GM18499 (cell line): ENCODE data around the gene SRGAP2C.
"Not testable (repeated sequence)": the region's sequence is repeated elsewhere in the genome, so short reads cannot be mapped to it uniquely, and the experiment has no call there.

ENCODE experiments used
- ATAC-seq: cut with Tn5 transposase; IDR thresholded peaks from one replicate; pipeline ENCODE4 v1.9.1; 2021; ENCODE audit warnings: moderate number of reproducible peaks; ENCODE audit not compliant: insufficient read depth, unreplicated experiment

Gene SRGAP2C

GRCh38 chr1:121362234-121362883 is 177.6 kb downstream of the SRGAP2C start:
- ATAC-seq: not testable (repeated sequence)

- ATAC-seq: not testable (repeated sequence)
These were observed 180.5 kb downstream of the SRGAP2C start for GRCh38 chr1:121365316-121365715.

DNA sequence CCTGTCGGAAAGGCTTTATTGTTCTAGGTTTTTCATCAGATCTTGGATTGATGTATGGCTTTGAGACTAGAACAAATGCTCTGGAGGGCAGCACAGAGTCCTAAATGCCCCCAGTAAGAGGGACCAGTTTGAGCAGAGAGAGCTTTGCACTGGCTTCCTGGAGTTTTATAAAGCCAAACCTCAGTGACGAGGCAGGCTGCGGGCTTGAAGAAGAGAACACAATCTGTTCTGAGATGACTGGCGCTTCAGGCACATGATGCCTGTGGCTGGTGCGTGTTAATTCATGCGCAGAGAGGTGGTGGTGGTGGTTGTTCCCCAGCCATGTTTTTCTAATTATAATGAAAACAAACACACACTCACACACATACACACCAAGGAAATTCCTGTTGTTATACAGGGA is 180.9 kb downstream of the SRGAP2C start:
- ATAC-seq: not testable (repeated sequence)

GRCh38 chr1:121366171-121366570 is 181.4 kb downstream of the SRGAP2C start:
- ATAC-seq: not testable (repeated sequence)

DNA sequence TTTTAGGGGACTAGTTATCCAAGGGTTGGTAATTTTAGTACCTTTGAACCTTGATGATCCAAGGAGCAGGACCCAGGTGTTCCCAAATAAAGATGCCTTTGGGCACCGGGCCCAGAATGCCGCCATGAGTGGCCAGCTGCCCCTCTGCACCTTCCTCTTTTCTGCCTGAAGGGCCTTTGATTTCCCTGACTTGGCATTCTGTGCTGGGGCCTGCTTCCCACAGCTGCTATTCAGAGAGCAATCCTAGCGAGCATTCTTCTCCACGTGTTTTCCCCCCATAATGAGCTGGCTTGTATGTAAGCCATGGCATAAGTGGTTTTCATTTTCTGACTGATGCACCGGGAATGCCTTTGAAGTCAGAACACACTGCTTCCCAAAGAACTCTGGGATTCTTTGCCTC is 184.1 kb downstream of the SRGAP2C start:
- ATAC-seq: not testable (repeated sequence)

GRCh38 chr1:121369959-121370358 is 185.2 kb downstream of the SRGAP2C start:
- not testable (repeated sequence) for ATAC-seq

DNA sequence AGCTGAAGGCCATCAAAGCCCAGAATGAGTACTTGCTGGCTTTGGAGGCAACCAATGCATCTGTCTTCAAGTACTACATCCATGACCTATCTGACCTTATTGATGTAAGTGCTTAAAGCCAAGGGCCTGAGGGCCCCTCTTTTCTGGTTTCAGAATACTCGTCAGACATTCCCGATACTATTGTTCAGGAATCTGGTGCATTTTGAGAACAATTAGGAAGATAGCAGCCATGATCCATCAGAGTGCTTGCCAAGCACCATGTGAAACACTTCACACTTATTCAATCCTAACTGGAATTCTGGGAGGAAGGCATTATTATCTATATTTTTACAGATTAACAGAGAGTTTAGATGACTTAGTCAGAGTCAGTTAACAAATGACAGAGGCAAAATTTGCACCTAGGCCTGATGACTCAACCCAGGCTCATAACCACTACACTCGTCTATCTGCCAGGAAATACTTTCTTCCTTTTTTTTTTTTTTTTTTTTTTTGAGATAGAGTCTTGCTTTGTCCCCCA is 190.1 kb downstream of the SRGAP2C start:
- not testable (repeated sequence) for ATAC-seq

DNA sequence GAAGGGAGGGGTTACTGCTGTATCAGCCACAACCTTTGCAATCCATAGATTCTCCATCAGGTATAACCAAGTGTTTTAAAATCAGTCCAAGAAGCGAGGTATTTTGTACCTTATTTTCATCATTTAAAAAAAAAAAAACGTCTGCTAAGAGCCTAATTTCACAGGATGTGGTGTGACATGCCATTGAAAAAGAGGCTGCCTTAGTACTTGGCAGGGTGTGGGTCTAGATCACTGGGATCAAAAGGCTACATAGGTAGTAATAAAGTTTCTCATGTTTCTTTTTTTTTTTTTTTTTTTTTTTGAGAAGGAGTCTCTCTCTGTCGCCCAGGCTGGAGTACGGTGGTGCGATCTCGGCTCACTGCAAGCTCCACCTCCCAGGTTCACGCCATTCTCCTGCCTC is 192.2 kb downstream of the SRGAP2C start:
- ATAC-seq: not testable (repeated sequence)

- ATAC-seq: not testable (repeated sequence)
These were observed 194.0 kb downstream of the SRGAP2C start for GRCh38 chr1:121378757-121379156.

DNA sequence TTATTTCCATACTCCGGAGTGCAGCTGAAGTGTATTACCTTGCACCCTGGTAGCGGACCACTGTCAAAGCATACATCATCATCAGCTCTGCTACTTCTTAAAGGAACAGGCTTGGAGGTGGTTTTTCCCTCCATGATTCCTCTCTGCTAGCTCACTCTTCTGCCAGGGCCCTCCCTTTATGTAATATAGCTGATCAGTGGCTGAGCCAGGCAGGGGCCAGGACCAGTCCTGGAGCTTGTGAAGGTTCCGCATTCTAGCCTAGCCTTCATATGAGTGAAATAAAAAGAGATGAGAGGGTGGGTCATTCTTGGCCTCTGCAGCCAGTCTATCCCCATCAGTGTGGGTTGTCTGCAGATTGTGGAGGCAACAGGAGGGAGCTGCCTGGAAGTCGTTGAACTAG is 200.0 kb downstream of the SRGAP2C start:
- ATAC-seq: not testable (repeated sequence)

DNA sequence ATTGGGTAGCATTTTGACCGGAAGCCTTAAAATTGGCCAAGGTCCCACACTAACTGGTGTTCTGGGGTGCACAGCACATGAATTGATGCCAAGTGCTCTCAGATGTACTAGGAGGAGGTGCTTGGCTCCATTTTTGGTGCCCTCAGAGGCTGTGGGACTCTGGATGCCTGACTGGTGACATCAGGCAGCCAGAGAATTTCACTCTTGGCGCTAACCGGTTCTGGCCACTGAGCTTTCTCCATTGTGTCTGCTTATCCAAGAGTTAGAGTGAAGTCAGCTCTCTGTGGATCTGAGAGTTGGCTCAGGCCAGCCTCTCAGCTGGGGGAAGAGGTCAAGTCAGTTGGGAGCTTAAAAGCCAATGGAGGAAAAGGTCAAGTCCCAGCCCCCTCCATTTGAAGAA is 200.4 kb downstream of the SRGAP2C start:
- ATAC-seq: not testable (repeated sequence)

- ATAC-seq: not testable (repeated sequence)
These were observed 201.0 kb downstream of the SRGAP2C start for GRCh38 chr1:121385563-121386288.

DNA sequence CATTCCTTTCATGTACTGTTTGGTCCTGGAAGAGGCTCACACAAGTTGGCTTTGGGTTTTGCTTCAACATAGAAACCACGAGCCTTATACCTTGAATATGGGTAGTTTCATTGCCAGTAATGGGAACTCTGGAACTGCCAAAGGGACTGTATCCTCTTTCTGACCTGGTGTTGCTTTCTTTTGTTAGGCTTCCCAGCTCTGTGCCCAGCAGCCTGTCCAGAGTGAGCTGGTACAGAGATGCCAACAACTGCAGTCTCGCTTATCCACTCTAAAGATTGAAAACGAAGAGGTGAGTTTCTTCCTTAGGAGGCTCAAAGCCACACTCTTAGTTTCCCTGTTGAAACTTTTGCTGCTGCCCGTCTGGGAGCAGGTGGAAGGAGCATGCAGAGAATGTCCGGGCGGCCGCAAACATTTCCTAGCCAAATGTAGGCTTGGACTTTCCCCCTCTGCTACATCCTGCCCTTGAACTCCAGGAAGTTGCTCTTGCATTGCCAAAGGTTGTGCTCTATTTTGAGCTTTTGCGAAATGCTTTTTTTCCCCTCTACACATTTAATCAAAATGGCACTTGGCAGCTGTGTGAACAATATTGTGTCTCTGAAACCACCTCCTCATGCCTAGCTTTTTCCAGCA is 201.7 kb downstream of the SRGAP2C start:
- ATAC-seq: not testable (repeated sequence)

GRCh38 chr1:121389895-121390560 is 205.3 kb downstream of the SRGAP2C start:
- not testable (repeated sequence) for ATAC-seq

- not testable (repeated sequence) for ATAC-seq
These were observed 207.4 kb downstream of the SRGAP2C start for GRCh38 chr1:121392130-121392529.

- not testable (repeated sequence) for ATAC-seq
These were observed 211.0 kb downstream of the SRGAP2C start for GRCh38 chr1:121395718-121396201.

GRCh38 chr1:121396335-121397081 is 211.7 kb downstream of the SRGAP2C start:
- ATAC-seq: not testable (repeated sequence)

DNA sequence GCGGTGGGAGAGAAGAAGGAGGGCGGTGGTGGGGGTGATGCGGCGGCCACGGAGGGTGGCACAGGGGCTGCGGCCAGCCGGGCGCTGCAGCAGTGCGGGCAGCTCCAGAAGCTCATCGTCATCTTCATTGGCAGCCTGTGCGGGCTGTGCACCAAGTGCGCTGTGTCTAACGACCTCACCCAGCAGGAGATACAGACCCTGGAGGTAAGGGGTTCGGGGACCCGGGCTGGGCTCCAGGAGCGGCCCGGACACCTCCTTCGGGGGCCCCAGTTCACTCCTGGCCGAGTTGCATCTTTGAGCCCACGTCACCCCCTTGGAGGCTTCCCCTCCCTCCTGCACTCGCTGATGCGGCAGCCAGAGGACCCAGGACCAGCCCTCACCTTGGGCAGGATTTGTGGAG is 212.3 kb downstream of the SRGAP2C start:
- not testable (repeated sequence) for ATAC-seq

GRCh38 chr1:121399193-121399592 is 214.4 kb downstream of the SRGAP2C start:
- not testable (repeated sequence) for ATAC-seq
